ENCODE results near the gene PCDH15. TPM values are rescaled to one million over a fixed set of nuclear protein-coding genes. Genes with fewer than 3 reads are reported as not detected.

Gene PCDH15
- total RNA-seq, 1 experiment from 2014 or later, result not detected

DNA sequence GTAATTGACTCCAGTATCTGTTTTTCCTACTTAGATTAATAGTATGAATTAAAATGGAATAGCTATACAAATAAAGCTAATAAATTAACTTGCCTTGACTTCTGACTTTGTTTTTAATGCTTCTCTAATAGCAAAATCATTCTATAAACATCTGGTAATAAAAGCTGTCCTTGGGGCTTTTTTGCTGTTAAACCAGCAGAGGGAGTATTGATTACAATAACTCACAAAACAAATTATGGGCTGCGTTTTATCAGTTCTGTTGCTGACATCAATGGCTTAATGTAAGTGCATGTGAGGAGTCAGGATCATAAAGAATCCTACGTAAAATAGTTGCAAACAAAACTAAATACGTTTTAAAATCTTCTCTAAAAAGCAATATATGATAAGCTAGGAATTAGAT, 667.8 kb downstream of the PCDH15 start:
- Histone ChIP-seq H3K27me3 (ENCODE audit: control insufficient read depth, insufficient read depth, low read length) (no peaks in the 10 kb centered on the region), H3K36me3 (replicated peaks; ENCODE audit: control insufficient read depth, insufficient read depth, low read length) (no peaks in the 10 kb centered on the region), H3K4me3 (ENCODE audit: insufficient read depth, low read depth, low read length) (no peak overlapping the region)
- no peak for DNase-seq

DNA sequence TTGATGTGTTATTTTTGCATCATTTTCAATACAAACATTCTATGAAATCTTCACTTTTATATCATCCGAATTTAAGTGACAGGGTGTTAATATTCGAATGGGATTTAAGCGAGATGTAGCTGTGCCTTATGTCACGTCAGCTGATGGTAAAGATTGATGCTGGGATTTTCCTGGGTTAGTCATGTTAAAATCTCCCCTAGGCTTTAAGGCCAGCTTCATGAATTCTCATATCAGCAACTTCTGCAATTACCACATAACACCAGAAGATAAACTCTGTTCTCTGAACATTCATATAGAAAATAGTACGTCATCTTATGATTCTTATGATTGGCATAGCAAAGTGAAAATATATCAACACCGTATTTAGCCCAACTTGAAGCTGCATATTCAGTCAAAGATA, 669.2 kb downstream of the PCDH15 start:
- no peak for DNase-seq
- Histone ChIP-seq H3K4me3 (ENCODE audit: insufficient read depth, low read depth, low read length) (no peak overlapping the region), H3K27me3 (ENCODE audit: control insufficient read depth, insufficient read depth, low read length) (no peaks in the 10 kb centered on the region), H3K36me3 (replicated peaks; ENCODE audit: control insufficient read depth, insufficient read depth, low read length) (no peaks in the 10 kb centered on the region)

DNA sequence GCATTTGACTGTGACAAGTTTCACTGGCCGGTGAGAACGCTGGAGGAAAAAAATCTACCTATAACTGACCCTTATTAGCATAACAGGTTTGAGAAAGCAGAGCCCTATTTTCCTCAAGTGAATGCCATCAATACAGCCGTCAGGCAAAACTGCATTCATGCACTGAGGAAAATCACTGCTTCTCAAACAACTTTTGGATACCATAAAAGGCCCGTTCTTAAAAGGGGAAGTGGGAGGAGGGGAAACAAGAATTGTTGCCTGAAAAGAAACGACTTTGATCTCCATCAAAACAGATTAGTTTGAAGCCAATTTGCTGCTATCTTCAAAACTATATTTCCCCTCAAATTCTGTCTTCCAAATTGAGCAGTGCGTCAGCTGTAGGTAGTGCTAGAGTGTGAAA, 670.6 kb downstream of the PCDH15 start:
- DNase-seq, result no peak
- H3K36me3 ChIP-seq (replicated peaks; ENCODE audit: control insufficient read depth, insufficient read depth, low read length), result no peaks in the 10 kb centered on the region
- no peak overlapping the region for H3K4me3 ChIP-seq (ENCODE audit: insufficient read depth, low read depth, low read length)
- no peaks in the 10 kb centered on the region for H3K27me3 ChIP-seq (ENCODE audit: control insufficient read depth, insufficient read depth, low read length)

DNA sequence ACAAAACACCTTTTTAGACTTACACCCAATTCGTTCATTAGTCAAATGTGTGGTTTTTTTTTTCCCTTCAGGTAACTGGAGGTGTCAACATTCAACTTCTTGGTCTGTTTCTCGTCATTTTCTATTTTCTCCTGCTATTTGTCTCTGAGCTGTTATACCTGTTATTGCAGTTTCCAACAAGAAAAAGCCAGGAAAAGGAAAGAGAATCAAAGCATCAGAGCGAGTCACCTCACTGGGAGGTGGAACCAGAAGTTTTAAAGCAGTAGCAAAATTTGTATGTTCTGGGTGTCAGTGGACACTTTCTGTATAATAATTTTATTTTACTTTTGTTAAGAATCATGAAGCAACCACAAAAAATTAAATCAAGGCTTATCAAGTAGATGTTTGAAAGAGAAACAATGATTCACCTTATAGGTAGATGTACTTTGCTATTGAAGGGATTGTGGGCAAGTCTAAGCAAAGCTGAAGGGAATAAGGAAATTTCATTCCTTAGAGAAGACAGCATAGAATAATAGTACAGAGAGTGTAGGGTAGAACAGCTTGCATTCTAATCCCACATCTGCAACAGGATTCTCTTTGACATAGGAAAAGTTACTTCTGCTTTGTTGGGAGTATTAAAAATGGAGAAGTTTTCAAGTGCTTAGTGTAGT, 675.8 kb downstream of the PCDH15 start:
- no peaks in the 10 kb centered on the region for H3K36me3 ChIP-seq (replicated peaks; ENCODE audit: control insufficient read depth, insufficient read depth, low read length)
- no peaks in the 10 kb centered on the region for H3K27me3 ChIP-seq (ENCODE audit: control insufficient read depth, insufficient read depth, low read length)
- no peak overlapping the region for H3K4me3 ChIP-seq (ENCODE audit: insufficient read depth, low read depth, low read length)
- no peak for DNase-seq

DNA sequence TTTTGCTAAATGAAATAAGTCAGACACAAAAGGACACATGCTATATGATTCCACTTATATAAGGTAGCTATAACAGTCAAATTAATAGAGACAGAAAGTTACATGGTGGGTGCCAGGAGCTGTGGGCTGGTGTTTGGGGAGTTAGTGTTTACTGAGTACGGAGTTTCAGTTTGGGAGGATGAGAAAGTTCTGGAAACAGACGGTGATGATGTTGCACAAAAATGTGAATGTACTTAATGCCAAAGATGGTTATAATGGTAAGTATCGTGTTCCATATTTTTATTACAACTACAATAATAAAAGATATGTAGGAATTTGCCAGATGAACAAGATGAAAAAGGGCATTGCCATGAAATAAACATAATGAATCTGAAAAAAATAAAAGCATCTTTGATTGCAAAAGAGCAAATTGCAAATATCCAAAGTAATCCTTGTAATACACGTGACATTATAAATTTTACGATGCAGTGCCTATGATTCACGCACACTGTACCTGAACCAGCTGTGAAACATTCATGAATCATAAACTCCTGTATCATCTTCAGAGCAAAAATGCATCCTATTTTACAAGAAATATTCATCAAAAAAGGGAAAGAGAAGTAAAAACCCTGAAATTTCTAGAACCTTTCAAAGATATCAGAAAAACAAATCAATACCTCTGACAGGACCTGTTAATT, 676.7 kb downstream of the PCDH15 start:
- no peaks in the 10 kb centered on the region for H3K27me3 ChIP-seq (ENCODE audit: control insufficient read depth, insufficient read depth, low read length)
- H3K4me3 ChIP-seq (ENCODE audit: insufficient read depth, low read depth, low read length), result no peak overlapping the region
- H3K36me3 ChIP-seq (replicated peaks; ENCODE audit: control insufficient read depth, insufficient read depth, low read length), result no peaks in the 10 kb centered on the region
- DNase-seq, result no peak

DNA sequence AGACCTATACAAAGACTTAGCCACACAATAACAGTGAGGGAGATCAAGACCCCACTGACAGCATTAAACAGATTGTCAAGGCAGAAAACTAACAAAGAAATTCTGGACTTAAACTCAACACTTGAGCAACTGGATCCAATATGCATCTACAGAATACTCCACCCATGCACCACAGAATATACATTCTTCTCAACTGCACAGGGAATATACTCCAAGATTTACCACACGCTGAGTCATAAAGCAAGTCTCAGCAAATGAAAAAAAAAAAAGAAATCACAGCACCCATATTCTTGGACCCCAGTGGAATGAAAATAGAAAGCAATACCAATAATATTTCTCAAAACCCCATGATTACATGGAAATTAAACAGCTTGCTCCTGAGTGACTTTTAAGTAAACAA, 680.2 kb downstream of the PCDH15 start:
- Histone ChIP-seq H3K4me3 (ENCODE audit: insufficient read depth, low read depth, low read length) (no peak overlapping the region), H3K27me3 (ENCODE audit: control insufficient read depth, insufficient read depth, low read length) (no peaks in the 10 kb centered on the region), H3K36me3 (replicated peaks; ENCODE audit: control insufficient read depth, insufficient read depth, low read length) (no peaks in the 10 kb centered on the region)
- no peak for DNase-seq

DNA sequence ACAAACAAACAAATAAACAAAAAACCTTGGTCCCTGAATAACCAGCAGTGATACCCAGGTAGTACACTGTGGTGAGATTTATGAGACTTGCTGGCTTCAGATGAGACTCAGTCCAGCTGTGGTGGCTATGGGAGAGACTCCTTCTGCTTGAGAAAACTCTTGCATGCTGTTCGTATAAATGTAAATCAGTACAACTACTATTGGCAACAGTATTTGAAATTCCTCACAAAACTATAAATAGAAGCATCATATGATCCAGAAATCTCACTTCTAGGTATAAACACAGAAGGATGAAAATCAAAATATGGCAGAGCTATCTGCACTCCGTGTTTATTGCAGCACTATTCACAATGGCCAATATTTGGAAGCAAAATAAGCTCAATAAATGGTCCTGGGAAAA, 692.1 kb downstream of the PCDH15 start:
- Histone ChIP-seq H3K4me3 (ENCODE audit: insufficient read depth, low read depth, low read length) (no peak overlapping the region), H3K27me3 (ENCODE audit: control insufficient read depth, insufficient read depth, low read length) (no peaks in the 10 kb centered on the region), H3K36me3 (replicated peaks; ENCODE audit: control insufficient read depth, insufficient read depth, low read length) (no peaks in the 10 kb centered on the region)

DNA sequence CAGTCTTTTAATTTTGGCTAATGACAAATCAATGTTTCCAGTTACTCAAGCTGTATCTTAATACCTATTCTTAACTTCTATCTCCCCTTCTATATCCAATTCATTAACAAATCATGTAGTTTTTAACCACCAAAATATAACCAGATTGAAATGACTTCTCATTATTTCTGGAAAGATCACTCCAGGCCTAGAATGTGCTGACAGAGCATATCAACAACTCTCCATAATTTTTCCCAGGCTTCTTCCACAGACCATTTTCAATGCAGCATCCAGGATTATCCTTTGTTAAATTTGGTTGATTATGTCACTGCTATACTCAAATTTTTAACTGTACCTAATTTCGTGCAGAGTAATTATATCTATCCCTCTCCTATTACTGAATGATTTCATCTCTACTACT, 704.1 kb downstream of the PCDH15 start:
- Histone ChIP-seq H3K36me3 (replicated peaks; ENCODE audit: control insufficient read depth, insufficient read depth, low read length) (no peaks in the 10 kb centered on the region), H3K4me3 (ENCODE audit: insufficient read depth, low read depth, low read length) (no peak overlapping the region), H3K27me3 (ENCODE audit: control insufficient read depth, insufficient read depth, low read length) (no peaks in the 10 kb centered on the region)
- no peak for DNase-seq

More for the DNA sequence above, 692.1 kb downstream of the PCDH15 start:
- DNase-seq, result no peak

DNA sequence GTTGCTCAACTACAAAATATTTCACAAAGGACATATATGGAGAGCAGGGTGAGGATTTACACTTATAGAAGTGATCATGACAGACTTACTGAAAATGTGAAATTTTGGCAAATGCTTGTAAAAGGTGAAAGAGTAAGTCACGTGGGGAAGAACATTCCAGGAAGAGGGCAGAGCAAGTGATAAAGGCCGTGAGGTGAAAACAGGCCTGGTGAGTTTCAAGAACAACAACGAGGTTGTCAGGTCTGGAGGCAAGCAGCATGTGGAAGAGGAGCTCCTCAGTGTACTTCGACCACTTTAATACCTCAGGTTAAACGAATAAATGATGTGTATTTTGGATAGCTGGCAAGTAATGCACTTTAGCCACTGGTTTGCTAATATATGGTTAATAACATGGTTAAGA, 706.7 kb downstream of the PCDH15 start:
- no peak overlapping the region for H3K4me3 ChIP-seq (ENCODE audit: insufficient read depth, low read depth, low read length)

DNA sequence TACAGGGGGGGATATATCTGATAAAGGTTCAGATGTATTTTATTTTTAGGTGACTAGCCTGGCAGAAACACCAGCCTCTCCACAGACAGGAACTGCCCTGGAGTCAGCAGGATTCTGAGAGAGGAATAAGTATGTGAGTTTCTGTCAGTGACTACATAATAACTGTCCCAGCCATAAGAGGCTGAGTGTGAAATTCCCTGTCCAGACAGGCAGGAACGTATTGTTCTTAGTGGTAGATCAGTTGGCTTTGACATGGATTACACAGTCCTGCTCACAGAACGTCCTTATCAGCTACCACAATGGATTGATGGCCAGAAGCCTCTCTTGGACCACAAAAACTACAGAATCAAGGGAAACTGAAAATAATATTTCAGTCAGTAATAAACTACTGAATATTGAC, 709.8 kb downstream of the PCDH15 start:
- Histone ChIP-seq H3K36me3 (replicated peaks; ENCODE audit: control insufficient read depth, insufficient read depth, low read length) (no peaks in the 10 kb centered on the region), H3K4me3 (ENCODE audit: insufficient read depth, low read depth, low read length) (no peak overlapping the region), H3K27me3 (ENCODE audit: control insufficient read depth, insufficient read depth, low read length) (no peaks in the 10 kb centered on the region)
- DNase-seq, result no peak

More for the DNA sequence above, 706.7 kb downstream of the PCDH15 start:
- Histone ChIP-seq H3K36me3 (replicated peaks; ENCODE audit: control insufficient read depth, insufficient read depth, low read length) (no peaks in the 10 kb centered on the region), H3K27me3 (ENCODE audit: control insufficient read depth, insufficient read depth, low read length) (no peaks in the 10 kb centered on the region)
- peak; percentile 2 for DNase-seq

DNA sequence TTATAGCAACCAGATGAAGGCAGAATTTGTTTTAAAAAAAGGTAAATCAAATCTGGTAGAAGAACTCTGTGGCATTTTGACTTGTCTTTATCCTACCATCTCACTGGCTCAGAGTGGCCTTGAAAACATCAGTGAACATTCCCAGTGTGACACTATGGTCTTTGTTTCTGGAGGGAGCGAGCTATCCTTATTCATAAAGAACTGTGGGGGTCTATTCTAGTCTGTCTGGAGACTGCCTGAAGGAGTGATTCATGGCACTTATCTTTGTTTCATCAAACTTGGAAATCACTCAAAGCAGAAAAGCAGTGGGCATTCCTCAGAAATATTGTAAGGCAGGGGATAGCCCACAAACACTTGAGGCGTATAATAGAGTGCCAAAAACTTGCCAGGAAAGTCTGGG, 719.1 kb downstream of the PCDH15 start:
- Histone ChIP-seq H3K36me3 (replicated peaks; ENCODE audit: control insufficient read depth, insufficient read depth, low read length) (no peaks in the 10 kb centered on the region), H3K27me3 (ENCODE audit: control insufficient read depth, insufficient read depth, low read length) (no peaks in the 10 kb centered on the region), H3K4me3 (ENCODE audit: insufficient read depth, low read depth, low read length) (no peak overlapping the region)
- no peak for DNase-seq

DNA sequence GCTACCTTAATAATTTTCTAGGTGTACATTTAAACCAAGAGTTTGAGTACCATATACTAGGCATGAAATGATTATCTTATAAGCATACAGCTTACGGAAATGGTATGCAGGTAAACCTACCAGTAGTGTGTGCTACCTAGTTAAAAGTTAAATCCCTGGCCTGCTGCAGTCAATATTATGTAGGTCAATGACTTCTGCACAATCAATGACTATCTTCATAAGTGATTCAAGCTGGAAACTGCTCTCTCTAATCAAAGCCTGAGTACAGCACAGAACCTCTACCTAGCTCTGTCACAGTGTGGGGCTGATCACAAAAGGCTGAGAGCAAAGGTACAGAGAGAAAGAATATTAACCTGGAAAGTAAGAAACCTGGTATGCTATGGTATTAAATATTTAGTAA, 733.7 kb downstream of the PCDH15 start:
- H3K36me3 ChIP-seq (replicated peaks; ENCODE audit: control insufficient read depth, insufficient read depth, low read length), result no peaks in the 10 kb centered on the region
- no peak overlapping the region for H3K4me3 ChIP-seq (ENCODE audit: insufficient read depth, low read depth, low read length)
- DNase-seq, result no peak
- no peaks in the 10 kb centered on the region for H3K27me3 ChIP-seq (ENCODE audit: control insufficient read depth, insufficient read depth, low read length)

DNA sequence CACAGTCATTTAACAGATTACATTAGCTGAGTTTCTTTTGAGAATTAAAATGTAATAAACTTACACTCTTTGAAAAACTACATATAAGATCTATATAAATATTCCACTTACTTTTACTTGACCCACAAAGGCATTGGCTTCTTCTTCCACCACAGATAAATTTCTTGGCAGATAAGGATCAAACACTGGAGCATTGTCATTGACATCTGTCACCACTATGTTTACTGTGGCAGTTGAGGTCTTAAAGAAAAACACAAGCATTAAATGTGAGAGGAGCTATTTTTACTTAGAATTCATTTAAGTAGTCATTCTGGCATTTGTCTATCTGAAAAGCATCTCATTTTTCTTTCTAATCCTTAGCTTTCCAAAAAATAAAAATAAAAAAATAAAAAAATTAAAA, 734.4 kb downstream of the PCDH15 start:
- H3K27me3 ChIP-seq (ENCODE audit: control insufficient read depth, insufficient read depth, low read length), result no peaks in the 10 kb centered on the region

DNA sequence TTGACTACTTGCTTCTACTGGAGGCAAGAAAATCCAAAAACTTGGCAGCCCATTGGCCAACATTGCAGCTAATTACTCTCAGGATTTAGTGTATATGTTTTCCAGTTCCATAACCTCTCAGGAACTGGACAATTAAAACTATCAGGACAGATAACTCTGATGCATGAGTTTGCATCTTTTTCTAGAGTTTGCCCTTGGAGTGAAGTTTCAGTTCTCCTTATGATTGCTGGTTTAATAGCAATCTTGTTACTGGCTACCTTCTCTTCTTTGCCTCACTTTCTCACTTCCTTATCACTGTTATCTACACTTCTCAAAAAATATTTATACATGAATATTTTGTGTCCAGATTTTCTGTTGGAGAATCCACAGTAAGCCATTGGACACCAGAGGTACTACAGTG, 735.9 kb downstream of the PCDH15 start:
- DNase-seq, result no peak
- no peaks in the 10 kb centered on the region for H3K27me3 ChIP-seq (ENCODE audit: control insufficient read depth, insufficient read depth, low read length)
- H3K4me3 ChIP-seq (ENCODE audit: insufficient read depth, low read depth, low read length), result no peak overlapping the region
- H3K36me3 ChIP-seq (replicated peaks; ENCODE audit: control insufficient read depth, insufficient read depth, low read length), result no peaks in the 10 kb centered on the region

More for the DNA sequence above, 734.4 kb downstream of the PCDH15 start:
- no peak for DNase-seq
- Histone ChIP-seq H3K4me3 (ENCODE audit: insufficient read depth, low read depth, low read length) (no peak overlapping the region), H3K36me3 (replicated peaks; ENCODE audit: control insufficient read depth, insufficient read depth, low read length) (no peaks in the 10 kb centered on the region)

DNA sequence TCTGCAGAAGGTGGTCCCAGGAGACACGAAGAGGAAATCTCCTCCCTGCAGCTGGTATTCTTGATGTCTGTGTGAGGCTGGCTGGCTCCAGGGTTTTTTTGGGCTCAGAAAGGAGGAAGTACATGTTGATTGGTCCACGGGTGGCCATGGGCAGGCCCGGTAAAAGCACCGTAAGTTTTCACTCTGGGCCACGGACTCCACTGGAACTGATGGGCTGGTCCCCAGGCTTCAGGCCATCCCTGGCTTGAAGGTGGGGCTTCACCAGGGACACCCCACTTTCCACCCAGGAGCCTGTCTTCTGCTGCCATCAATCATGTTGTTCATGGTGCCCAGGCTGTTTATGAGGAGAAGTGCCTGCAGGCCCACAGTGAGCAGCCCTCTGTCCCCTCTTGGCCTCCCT, 736.8 kb downstream of the PCDH15 start:
- H3K4me3 ChIP-seq (ENCODE audit: insufficient read depth, low read depth, low read length), result no peak overlapping the region
- no peaks in the 10 kb centered on the region for H3K36me3 ChIP-seq (replicated peaks; ENCODE audit: control insufficient read depth, insufficient read depth, low read length)
- no peaks in the 10 kb centered on the region for H3K27me3 ChIP-seq (ENCODE audit: control insufficient read depth, insufficient read depth, low read length)
- DNase-seq, result no peak
